CD4-positive, alpha-beta T cell treated with Interleukin-2 at 100 ng/mL for 4 hours (primary cell): ENCODE measurements around the gene TIRAP.
"Not testable (repeated sequence)": the region's sequence is repeated elsewhere in the genome, so short reads cannot be mapped to it uniquely, and the experiment has no call there.

Experiments used
- DNase-seq: peaks from one replicate; pipeline ENCODE4 v3.0.0-alpha.2; 2020; ENCODE audit warnings: low spot score

TIRAP gene

GRCh38 chr11:126284829-126285228, 1.9 kb downstream of the TIRAP start:
- peak; percentile 91 for DNase-seq

DNA sequence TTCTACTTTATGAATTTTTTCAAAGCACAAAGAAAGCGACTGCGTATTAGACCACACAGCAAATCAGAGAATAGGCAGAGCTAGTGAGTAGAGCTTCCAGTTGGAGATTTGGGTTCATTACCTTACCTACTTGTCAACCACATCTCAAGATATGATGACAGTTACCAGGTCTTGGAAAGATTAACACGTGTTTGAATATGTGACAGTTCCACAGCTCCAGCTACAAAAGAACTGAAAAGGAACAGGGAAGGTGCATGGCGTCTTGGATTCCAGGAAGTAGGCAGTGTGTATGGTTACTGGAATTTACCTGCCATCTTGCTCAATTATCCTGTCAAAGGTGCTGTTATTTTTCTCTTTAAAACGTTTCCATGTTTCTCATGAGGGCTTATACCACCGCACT, 5.3 kb downstream of the TIRAP start:
- DNase-seq, result no peak

DNA sequence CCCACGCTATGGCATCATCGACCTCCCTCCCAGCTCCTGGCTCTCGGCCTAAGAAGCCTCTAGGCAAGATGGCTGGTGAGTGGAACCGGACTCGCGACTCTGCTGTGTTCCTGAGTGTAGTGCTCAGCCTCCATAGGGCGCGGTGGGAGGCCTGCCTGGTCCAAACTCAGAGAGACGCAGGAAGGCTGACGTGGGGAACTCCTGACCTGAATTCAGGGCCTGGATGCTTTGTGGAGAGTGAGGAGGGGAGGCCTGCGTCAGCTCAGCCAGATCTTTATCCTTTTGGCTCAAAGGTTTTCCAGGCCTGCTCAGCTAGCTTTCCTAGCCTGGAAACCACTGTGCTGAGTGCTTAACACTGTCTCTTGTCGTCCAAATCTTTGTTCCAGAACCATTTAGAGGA, 8.0 kb downstream of the TIRAP start:
- no peak for DNase-seq

- no peak for DNase-seq
These were observed 10.8 kb downstream of the TIRAP start for GRCh38 chr11:126293726-126294125.

GRCh38 chr11:126297004-126297403, 14.1 kb downstream of the TIRAP start:
- no peak for DNase-seq

DNA sequence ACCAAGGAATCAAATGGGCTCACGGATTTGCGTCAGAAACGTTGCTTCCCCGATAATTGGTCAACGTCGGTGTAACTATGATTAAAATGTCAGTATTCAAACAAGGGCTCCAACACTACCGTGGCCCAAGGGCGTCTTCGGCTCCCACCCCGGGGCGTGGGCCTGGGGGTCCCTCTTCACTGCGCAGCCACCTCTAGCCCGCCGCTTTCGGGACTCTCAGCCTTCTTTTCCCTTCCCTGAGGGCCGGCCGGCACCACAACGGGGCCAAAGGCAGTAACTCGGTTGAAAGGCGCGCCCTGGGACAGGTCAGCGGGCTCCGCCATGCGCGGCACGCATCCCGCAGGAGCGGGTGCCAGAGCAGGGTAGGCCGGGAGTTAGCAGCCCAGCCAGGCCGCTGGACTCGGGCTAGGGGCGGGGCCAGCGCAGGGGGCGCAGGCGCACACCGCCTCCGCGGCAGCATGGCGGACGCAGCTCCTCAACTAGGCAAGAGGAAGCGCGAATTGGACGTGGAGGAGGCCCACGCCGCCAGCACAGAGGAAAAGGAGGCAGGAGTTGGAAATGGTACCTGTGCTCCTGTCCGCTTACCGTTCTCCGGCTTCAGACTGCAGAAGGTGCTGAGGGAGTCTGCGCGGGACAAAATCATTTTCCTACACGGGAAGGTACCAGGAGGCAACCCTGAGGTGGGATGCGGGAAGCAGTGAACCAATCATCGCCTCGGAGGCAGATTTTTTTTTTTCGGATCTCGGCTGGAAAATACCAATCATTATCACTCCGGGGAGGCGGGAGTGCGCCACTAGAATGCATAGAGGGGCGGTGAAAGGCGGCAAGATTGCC, 20.9 kb downstream of the TIRAP start, which contains the start of gene DCPS:
DCPS (plus strand) TSS at position 438 of the 834 bp plus-strand sequence; CDS start at position 459, 21 bp downstream.
- peak; percentile 85 for DNase-seq

- DNase-seq, result no peak
These were observed 21.7 kb downstream of the TIRAP start for GRCh38 chr11:126304457-126305075.

- peak; percentile 39 for DNase-seq
These were observed 22.8 kb downstream of the TIRAP start for GRCh38 chr11:126305699-126306098.

- no peak for DNase-seq
These were observed 24.8 kb downstream of the TIRAP start for GRCh38 chr11:126307706-126308105.

GRCh38 chr11:126308271-126308671, 25.4 kb downstream of the TIRAP start:
- DNase-seq, result no peak

DNA sequence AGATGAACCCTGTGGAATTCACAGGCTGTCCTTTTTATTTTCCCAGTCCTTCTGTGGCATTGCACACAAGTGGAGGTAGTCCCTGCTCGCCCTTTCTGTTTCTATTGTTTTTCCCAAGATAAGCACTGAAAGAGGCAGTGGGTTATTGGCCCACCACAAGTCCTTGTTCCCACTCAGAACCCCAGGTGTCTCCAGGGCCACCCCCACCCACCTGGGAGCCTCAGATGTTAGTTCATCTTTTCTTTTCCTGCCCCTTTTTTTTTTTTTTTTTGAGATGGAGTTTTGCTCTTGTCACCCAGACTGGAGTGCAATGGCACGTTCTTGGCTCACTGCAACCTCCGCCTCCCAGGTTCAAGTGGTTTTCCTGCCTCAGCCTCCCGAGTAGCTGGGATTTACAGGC, 25.9 kb downstream of the TIRAP start:
- DNase-seq, result not testable (repeated sequence)

- peak; percentile 62 for DNase-seq
These were observed 27.5 kb downstream of the TIRAP start for GRCh38 chr11:126310200-126310991.

GRCh38 chr11:126310992-126311310, 28.1 kb downstream of the TIRAP start:
- DNase-seq, result no peak

DNA sequence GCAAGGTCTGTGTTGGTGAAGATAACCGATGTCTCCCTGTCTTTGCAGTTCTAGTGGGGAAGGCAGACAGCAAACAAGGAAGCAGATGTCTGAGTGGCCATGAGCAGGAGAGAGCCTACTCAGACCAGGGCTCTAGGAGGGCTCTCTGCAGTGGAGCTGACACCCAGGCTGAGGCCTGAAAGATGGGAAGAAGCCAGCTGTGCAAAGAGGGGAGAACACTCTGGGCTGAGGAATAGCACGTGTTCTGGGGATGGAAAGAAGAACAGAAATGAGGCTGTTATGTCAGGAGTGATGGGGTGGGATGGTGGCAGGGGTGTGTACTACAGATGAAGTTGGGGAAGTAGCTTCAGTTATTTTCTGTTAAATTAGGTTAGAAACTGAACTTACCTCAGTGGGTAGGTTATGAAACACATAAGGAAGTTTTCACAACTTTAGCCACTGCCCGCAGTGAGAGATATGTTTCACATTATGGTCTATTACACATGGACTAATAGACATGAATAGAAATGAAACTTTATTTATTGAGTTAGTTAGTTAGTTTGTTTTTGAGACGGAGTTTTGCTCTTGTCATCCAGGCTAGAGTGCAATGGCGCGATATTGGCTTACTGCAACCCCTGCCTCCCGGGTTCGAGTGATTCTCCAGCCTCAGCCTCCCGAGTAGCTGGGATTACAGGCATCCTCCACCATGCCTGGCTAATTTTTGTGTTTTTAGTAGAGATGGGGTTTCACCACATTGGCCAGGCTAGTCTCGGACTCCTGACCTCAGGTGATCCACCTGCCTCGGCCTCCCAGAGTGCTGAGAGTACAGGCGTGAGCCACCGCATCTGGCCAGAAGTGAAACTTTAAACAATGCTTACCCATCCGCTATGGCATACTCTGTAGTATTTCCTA, 28.8 kb downstream of the TIRAP start:
- DNase-seq, result no peak

DNA sequence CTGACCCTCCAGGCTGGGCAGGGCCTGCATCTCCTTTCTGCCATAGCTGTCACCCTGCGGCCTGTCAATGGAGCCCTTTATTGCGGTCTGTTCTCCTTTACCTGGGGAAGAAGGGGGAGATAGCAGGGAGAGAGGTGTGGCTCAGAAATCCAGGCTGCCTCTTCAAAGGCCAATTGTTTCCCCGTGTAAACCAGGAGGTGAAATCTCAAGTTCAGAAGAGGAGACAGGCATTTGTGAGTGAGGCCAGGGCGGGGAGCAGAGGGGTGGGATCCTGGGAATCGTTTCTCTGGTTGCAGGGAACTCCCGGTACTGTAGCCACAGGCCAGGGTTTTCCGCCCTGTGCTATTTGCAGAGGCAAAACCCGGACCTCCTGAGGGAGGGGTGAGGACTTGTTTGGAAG, 30.1 kb downstream of the TIRAP start:
- DNase-seq, result no peak

- no peak for DNase-seq
These were observed 30.9 kb downstream of the TIRAP start for GRCh38 chr11:126313826-126314225.

DNA sequence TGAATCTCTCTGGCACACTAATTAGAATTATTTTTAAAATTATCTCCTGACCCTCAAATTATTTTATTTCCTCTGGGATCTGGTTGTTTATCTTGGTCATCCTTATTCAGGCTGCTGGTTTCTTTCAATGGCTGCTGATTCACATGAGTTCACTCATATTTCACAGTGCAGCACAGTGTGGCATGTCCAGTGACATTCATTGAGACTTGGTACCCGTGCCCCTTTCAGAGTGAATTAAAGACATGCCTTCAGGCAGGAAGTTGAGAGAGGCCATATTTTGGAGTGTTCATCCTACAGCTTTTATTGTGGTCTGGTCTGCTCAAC, 34.5 kb downstream of the TIRAP start:
- no peak for DNase-seq

DNA sequence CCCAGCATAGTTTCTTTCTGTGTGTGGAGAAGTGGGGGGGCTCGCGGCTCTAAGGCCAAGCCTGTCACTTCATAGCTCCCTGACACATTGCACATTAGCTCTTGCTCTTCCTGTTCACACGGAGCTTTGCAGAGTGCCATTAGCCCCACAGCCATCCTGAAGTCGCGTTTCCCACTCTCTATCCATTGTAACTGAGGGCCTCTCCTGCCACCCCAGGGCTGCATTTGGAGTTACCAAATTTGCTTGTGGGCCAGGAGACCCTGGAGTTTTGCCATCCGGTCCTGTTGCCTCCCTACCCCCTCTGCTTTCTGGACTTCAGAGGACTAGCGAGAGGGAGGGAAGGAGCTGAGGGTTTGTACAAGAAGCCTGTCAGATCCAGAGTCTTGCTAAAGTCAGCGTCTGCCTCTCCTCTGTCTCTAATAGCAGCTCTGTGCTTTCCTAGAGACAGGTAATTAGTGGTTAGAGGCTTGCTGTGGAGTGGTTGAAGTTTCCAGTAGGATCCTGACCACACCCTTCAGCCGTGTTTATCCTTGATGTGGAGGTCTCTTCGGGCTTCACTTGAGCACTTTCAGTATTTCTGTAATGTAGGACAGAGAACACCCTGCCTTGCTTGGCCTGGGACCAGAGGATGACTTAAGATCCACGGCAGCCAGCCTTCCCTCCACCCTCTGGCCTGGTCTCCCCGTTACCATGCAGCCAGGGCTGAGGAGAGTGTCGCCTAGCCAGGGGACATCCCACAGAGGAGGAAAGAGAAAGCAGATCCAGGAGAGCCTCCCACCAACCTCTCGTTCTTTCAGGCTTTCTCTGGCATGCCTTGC, 35.1 kb downstream of the TIRAP start:
- DNase-seq, result peak; percentile 22

GRCh38 chr11:126318574-126319373, 35.9 kb downstream of the TIRAP start:
- DNase-seq, result peak; percentile 38

GRCh38 chr11:126319374-126319740, 36.5 kb downstream of the TIRAP start:
- no peak for DNase-seq
